ENCODE data around the gene FGB. TPM values are rescaled to one million over a fixed set of nuclear protein-coding genes. Genes with fewer than 3 reads are reported as not detected.

FGB gene
- total RNA-seq, 1 experiment from 2014 or later: 2.0 TPM

GRCh38 chr4:154616731-154617130 lies 53.9 kb downstream of the FGB start:
- no peak for DNase-seq (ENCODE audit: low read depth, low spot score)
- TF ChIP-seq, protein P1, sequence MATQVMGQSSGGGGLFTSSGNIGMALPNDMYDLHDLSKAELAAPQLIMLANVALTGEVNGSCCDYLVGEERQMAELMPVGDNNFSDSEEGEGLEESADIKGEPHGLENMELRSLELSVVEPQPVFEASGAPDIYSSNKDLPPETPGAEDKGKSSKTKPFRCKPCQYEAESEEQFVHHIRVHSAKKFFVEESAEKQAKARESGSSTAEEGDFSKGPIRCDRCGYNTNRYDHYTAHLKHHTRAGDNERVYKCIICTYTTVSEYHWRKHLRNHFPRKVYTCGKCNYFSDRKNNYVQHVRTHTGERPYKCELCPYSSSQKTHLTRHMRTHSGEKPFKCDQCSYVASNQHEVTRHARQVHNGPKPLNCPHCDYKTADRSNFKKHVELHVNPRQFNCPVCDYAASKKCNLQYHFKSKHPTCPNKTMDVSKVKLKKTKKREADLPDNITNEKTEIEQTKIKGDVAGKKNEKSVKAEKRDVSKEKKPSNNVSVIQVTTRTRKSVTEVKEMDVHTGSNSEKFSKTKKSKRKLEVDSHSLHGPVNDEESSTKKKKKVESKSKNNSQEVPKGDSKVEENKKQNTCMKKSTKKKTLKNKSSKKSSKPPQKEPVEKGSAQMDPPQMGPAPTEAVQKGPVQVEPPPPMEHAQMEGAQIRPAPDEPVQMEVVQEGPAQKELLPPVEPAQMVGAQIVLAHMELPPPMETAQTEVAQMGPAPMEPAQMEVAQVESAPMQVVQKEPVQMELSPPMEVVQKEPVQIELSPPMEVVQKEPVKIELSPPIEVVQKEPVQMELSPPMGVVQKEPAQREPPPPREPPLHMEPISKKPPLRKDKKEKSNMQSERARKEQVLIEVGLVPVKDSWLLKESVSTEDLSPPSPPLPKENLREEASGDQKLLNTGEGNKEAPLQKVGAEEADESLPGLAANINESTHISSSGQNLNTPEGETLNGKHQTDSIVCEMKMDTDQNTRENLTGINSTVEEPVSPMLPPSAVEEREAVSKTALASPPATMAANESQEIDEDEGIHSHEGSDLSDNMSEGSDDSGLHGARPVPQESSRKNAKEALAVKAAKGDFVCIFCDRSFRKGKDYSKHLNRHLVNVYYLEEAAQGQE (IDR thresholded peaks at IDR 0.05; ENCODE audit: insufficient read depth in 1 of 2, low read depth in 2 of 2, low read length in 1 of 2): no peak
- TF ChIP-seq SIN3A (IDR thresholded peaks at IDR 0.05; ENCODE audit: borderline replicate concordance, insufficient read depth, low read depth, low read length) (no peak), POLR2AphosphoS5 (IDR thresholded peaks at IDR 0.05; ENCODE audit: low read depth, low read length) (no peak), TCF7L2 (IDR thresholded peaks at IDR 0.05; ENCODE audit: low read depth, low read length) (no peak), CTCF (IDR thresholded peaks at IDR 0.05) (no peak)
- no TSS peak for BruUV-seq (replicated peaks)
- ChIA-PET POLR2A (no interaction called here), CTCF (no interaction called here)
- intact Hi-C loops (cut with micrococcal nuclease; ENCODE audit: unreplicated experiment): no loop called here
- no peaks in the 10 kb centered on the region for H3K9me3 ChIP-seq (ENCODE audit: control insufficient read depth, insufficient read depth, low read depth, low read length)
- no peaks in the 10 kb centered on the region for H3K36me3 ChIP-seq (ENCODE audit: control insufficient read depth, insufficient read depth, low read length)
- H3K4me1 ChIP-seq (ENCODE audit: control insufficient read depth, insufficient read depth, low read length): no peaks in the 10 kb centered on the region
- H3K4me3 ChIP-seq (ENCODE audit: low read depth in 2 of 2, low read length in 2 of 2): no peak overlapping the region
- in situ Hi-C loops (cut with HindIII; ENCODE audit: low pct_unique_long_range_greater_than_20kb, low sequenced_read_pairs): no loop called here
- no peak for ATAC-seq
- H3K27ac ChIP-seq (ENCODE audit: low read length): no peak overlapping the region
- no peaks in the 10 kb centered on the region for H3K27me3 ChIP-seq (ENCODE audit: control insufficient read depth, insufficient read depth, low read length)

- H3K4me1 ChIP-seq (ENCODE audit: control insufficient read depth, insufficient read depth, low read length): no peaks in the 10 kb centered on the region
- no peak overlapping the region for H3K4me3 ChIP-seq (ENCODE audit: low read depth in 2 of 2, low read length in 2 of 2)
- ChIA-PET CTCF (interaction anchor here (1.3 to 1.5 kb wide), 2 partner anchors 20 to 66 kb away, joined by 3 to 5 read pairs; no protein-coding TSS in a partner anchor), POLR2A (no interaction called here)
- no TSS peak for BruUV-seq (replicated peaks)
- H3K27ac ChIP-seq (ENCODE audit: low read length): no peak overlapping the region
- in situ Hi-C loops (cut with HindIII; ENCODE audit: low pct_unique_long_range_greater_than_20kb, low sequenced_read_pairs): no loop called here
- no peak for DNase-seq (ENCODE audit: low read depth, low spot score)
- no peak for TF ChIP-seq SIN3A (IDR thresholded peaks at IDR 0.05; ENCODE audit: borderline replicate concordance, insufficient read depth, low read depth, low read length)
- TF ChIP-seq, protein P1 (IDR thresholded peaks at IDR 0.05; ENCODE audit: insufficient read depth in 1 of 2, low read depth in 2 of 2, low read length in 1 of 2): no peak
- TF ChIP-seq TCF7L2 (IDR thresholded peaks at IDR 0.05; ENCODE audit: low read depth, low read length): no peak
- TF ChIP-seq CTCF (IDR thresholded peaks at IDR 0.05): no peak
- no peak for TF ChIP-seq POLR2AphosphoS5 (IDR thresholded peaks at IDR 0.05; ENCODE audit: low read depth, low read length)
- H3K36me3 ChIP-seq (ENCODE audit: control insufficient read depth, insufficient read depth, low read length): no peaks in the 10 kb centered on the region
- H3K9me3 ChIP-seq (ENCODE audit: control insufficient read depth, insufficient read depth, low read depth, low read length): no peaks in the 10 kb centered on the region
- intact Hi-C loops (cut with micrococcal nuclease; ENCODE audit: unreplicated experiment): loop anchor here (2.0 kb wide), 1 partner anchor 59 kb away; no protein-coding TSS in a partner anchor
- no peak for ATAC-seq
- no peaks in the 10 kb centered on the region for H3K27me3 ChIP-seq (ENCODE audit: control insufficient read depth, insufficient read depth, low read length)
These were observed 55.1 kb downstream of the FGB start for GRCh38 chr4:154617820-154618317.
